Kidney (tissue), 14 donors: ENCODE data around the gene SNTB2. TPM values are rescaled to one million over a fixed set of nuclear protein-coding genes. Genes with fewer than 3 reads are reported as not detected.

ENCODE experiments used
- DNase-seq, 5 donors: peaks; one replicate each; pipeline ENCODE4 v3.0.0-alpha.2; 2013 to 2020
- FAIRE-seq: peaks from 2 replicates; lab custom pipeline; 2012; peaks lifted over from hg19 to GRCh38; lab: Jason Lieb, UNC
- H3K27ac ChIP-seq, 2 donors: one replicate each; pipeline ENCODE4 v1.7.0; 2013; ENCODE audit warnings: low read depth in 2 of 2, low read length in 2 of 2, inconsistent platforms in 1 of 2
- H3K27me3 ChIP-seq: one replicate; pipeline ENCODE4 v1.7.1; 2013; ENCODE audit warnings: low read length, inconsistent platforms; ENCODE audit not compliant: control insufficient read depth, insufficient read depth
- H3K36me3 ChIP-seq, 3 donors: one replicate each; pipeline versions ENCODE4 v1.7.0 to v1.7.1; 2013; ENCODE audit warnings: low read length in 3 of 3, control low read depth in 1 of 3, inconsistent platforms in 1 of 3; ENCODE audit not compliant: insufficient read depth in 3 of 3, control insufficient read depth in 2 of 3
- H3K4me1 ChIP-seq, 3 donors: one replicate each; pipeline versions ENCODE4 v1.7.0 to v1.7.1; 2013; ENCODE audit warnings: low read length in 3 of 3, inconsistent platforms in 1 of 3, low read depth in 1 of 3; ENCODE audit not compliant: control insufficient read depth in 2 of 3, insufficient read depth in 2 of 3
- H3K4me3 ChIP-seq, 3 donors: one replicate each; pipeline versions ENCODE4 v1.7.0 to v1.8.1; 2013; ENCODE audit warnings: low read length in 3 of 3, control low read depth in 1 of 3, inconsistent platforms in 1 of 3
- H3K9ac ChIP-seq, 3 donors: one replicate each; pipeline versions ENCODE4 v1.7.0 to v1.7.1; 2013; ENCODE audit warnings: low read length in 3 of 3, control low read depth in 1 of 3, inconsistent platforms in 1 of 3
- H3K9me3 ChIP-seq, 3 donors: one replicate each; pipeline versions ENCODE4 v1.7.0 to v1.7.1; 2013; ENCODE audit warnings: low read length in 3 of 3, control low read depth in 1 of 3, inconsistent platforms in 1 of 3; ENCODE audit not compliant: control insufficient read depth in 2 of 3, insufficient read depth in 1 of 3
- CTCF ChIP-seq: IDR thresholded peaks from 3 replicates; pipeline ENCODE4 v1.5.1; 2012; ENCODE audit warnings: mild to moderate bottlenecking, moderate library complexity, borderline replicate concordance; ENCODE audit not compliant: insufficient read depth; ENCODE audit errors: extremely low read depth
- intact Hi-C: fragments of 100-400 bp; cut with DNase I; formaldehyde crosslinking; loops from one replicate; pipeline ENCODE4 v1.11.1; 2022
- polyA plus RNA-seq: library from polyadenylated mRNA; stranded (reverse); fragments of 350-450 nt; fragmentation: Illumina TruSeq; extraction: RNeasy Lipid Tissue Mini Kit (QIAGEN cat#74804); gene quantifications from one replicate; pipeline ENCODE4 v1.2.3, GENCODE V29; 2014; ENCODE audit warnings: low read depth, low replicate concordance; ENCODE audit not compliant: insufficient read depth
- total RNA-seq: library from RNA; stranded (reverse); fragmentation: NEBNext Ultra II Directional; extraction: Animal tissue kit (Norgen Biotek cat#: 25700); gene quantifications from one replicate; pipeline ENCODE4 v1.2.1, GENCODE V29; 2021
- donor health status: control.
- donor health status: control.
- donor health status: control.
- donor health status: control.
- donor health status: control.
- donor health status: DM: yes; HTN: yes; CAD: no.
- donor health status: Normal renal cell carcinoma (clear cell type).

SNTB2 gene
- total and polyA plus RNA-seq, 2 donors from 2014 or later: 4.8 to 45.1 TPM

- Histone ChIP-seq H3K4me3 (no peak overlapping the region), H3K27me3 (no peaks in the 10 kb centered on the region), H3K4me1 (no peaks in the 10 kb centered on the region), H3K27ac (no peak overlapping the region), H3K9ac (no peak overlapping the region), H3K36me3 (peaks cover 0 to 7% (median 0%) of the 10 kb centered on the region in 3 donors), H3K9me3 (no peaks in the 10 kb centered on the region)
- intact Hi-C loops: no loop called here
- no peak for TF ChIP-seq CTCF
- FAIRE-seq: no peak
- no peak for DNase-seq
These were observed 79.5 kb downstream of the SNTB2 start for GRCh38 chr16:69266334-69267063.

GRCh38 chr16:69267633-69268032, 80.7 kb downstream of the SNTB2 start:
- H3K36me3 ChIP-seq: peaks cover 0 to 7% (median 0%) of the 10 kb centered on the region in 3 donors
- no peak overlapping the region for H3K9ac ChIP-seq
- no peak overlapping the region for H3K27ac ChIP-seq
- no peak for TF ChIP-seq CTCF
- H3K4me1 ChIP-seq: no peaks in the 10 kb centered on the region
- no peak for FAIRE-seq
- DNase-seq: no peak
- intact Hi-C loops: no loop called here
- no peak overlapping the region for H3K4me3 ChIP-seq
- no peaks in the 10 kb centered on the region for H3K27me3 ChIP-seq
- no peaks in the 10 kb centered on the region for H3K9me3 ChIP-seq

GRCh38 chr16:69270395-69270794, 83.4 kb downstream of the SNTB2 start:
- Histone ChIP-seq H3K36me3 (peaks cover 0 to 7% (median 2%) of the 10 kb centered on the region in 3 donors), H3K27me3 (no peaks in the 10 kb centered on the region), H3K9me3 (no peaks in the 10 kb centered on the region), H3K27ac (no peak overlapping the region), H3K4me1 (no peaks in the 10 kb centered on the region), H3K4me3 (no peak overlapping the region), H3K9ac (no peak overlapping the region)
- no peak for FAIRE-seq
- no peak for DNase-seq
- no peak for TF ChIP-seq CTCF
- intact Hi-C loops: no loop called here
